Tibial artery (tissue), 4 donors: ENCODE data around the gene CDH4.

ENCODE experiments used
- DNase-seq, 2 donors: peaks; one replicate each; pipeline ENCODE4 v3.0.0-alpha.2; 2019
- H3K27ac ChIP-seq, 2 donors: fragments of 200-600 bp; sonication (generic) in 1 of 2; 1 replicate in 1 of 2; 2 replicates in 1 of 2; pipeline ENCODE4 v1.5.1; 2018 to 2019; ENCODE audit warnings: mild to moderate bottlenecking in 1 of 2
- H3K27me3 ChIP-seq, 2 donors: fragments of 200-600 bp; sonication (generic) in 1 of 2; one replicate each; pipeline versions ENCODE4 v1.5.1 to v1.6.0; 2016 to 2019
- H3K36me3 ChIP-seq, 3 donors: fragments of 200-600 bp; sonication (generic) in 2 of 3; one replicate each; pipeline ENCODE4 v1.5.1; 2016 to 2019; ENCODE audit warnings: mild to moderate bottlenecking in 2 of 3
- H3K4me1 ChIP-seq, 4 donors: fragments of 200-600 bp; sonication (generic) in 2 of 4; 1 replicate in 3 of 4; 2 replicates in 1 of 4; pipeline ENCODE4 v1.5.1; 2016 to 2019
- H3K4me3 ChIP-seq, 2 donors: fragments of 200-600 bp; sonication (generic) in 1 of 2; 1 replicate in 1 of 2; 2 replicates in 1 of 2; pipeline ENCODE4 v1.5.1; 2018 to 2019; ENCODE audit warnings: mild to moderate bottlenecking in 2 of 2
- H3K9me3 ChIP-seq, 3 donors: fragments of 200-600 bp; sonication (generic) in 1 of 3; one replicate each; pipeline ENCODE4 v1.5.1; 2016 to 2019
- intact Hi-C: fragments of 100-400 bp; cut with DNase I; formaldehyde crosslinking; loops from one replicate; pipeline ENCODE4 v1.15.0; 2023; ENCODE audit warnings: low total_unique reads
- TF ChIP-seq, protein P1 (sequence below), 2 experiments: fragments of 200-600 bp in 1 of 2; fragments of 450-650 bp in 1 of 2; IDR thresholded peaks; one replicate each; pipeline ENCODE4 v1.5.1; 2017 to 2019; ENCODE audit warnings: antibody characterized with exemption in 2 of 2, mild to moderate bottlenecking in 1 of 2, moderate library complexity in 1 of 2

Gene CDH4

DNA sequence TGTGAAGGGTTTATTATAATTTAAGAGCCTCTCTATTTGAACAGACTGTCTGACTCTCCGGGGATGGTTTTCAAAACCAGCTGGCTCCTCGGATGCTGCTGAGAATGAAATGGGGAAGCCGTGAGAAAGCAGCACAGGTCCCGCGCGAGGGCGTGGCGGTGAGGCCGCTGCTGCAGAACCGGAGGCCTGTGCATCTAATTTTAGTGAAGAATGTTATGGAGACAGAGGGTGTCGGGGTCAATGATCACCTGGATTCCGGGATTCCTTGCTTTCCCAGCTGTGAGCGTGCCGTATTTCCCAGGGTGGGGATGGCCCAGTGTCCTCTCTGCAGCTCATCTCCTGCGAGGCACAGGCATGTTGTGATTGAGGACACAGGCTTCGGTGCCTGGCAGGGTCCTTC is 348.0 kb downstream of the CDH4 start:
- Histone ChIP-seq H3K4me1 (no peaks in the 10 kb centered on the region), H3K27me3 (peaks cover 0 to 13% of the 10 kb centered on the region in 2 donors), H3K4me3 (no peak overlapping the region), H3K9me3 (peaks cover 0 to 52% (median 11%) of the 10 kb centered on the region in 3 donors), H3K27ac (no peak overlapping the region), H3K36me3 (no peaks in the 10 kb centered on the region)
- TF ChIP-seq, protein P1, sequence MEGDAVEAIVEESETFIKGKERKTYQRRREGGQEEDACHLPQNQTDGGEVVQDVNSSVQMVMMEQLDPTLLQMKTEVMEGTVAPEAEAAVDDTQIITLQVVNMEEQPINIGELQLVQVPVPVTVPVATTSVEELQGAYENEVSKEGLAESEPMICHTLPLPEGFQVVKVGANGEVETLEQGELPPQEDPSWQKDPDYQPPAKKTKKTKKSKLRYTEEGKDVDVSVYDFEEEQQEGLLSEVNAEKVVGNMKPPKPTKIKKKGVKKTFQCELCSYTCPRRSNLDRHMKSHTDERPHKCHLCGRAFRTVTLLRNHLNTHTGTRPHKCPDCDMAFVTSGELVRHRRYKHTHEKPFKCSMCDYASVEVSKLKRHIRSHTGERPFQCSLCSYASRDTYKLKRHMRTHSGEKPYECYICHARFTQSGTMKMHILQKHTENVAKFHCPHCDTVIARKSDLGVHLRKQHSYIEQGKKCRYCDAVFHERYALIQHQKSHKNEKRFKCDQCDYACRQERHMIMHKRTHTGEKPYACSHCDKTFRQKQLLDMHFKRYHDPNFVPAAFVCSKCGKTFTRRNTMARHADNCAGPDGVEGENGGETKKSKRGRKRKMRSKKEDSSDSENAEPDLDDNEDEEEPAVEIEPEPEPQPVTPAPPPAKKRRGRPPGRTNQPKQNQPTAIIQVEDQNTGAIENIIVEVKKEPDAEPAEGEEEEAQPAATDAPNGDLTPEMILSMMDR (IDR thresholded peaks at IDR 0.05), result no peak
- DNase-seq, result no peak
- intact Hi-C loops, result no loop called here

DNA sequence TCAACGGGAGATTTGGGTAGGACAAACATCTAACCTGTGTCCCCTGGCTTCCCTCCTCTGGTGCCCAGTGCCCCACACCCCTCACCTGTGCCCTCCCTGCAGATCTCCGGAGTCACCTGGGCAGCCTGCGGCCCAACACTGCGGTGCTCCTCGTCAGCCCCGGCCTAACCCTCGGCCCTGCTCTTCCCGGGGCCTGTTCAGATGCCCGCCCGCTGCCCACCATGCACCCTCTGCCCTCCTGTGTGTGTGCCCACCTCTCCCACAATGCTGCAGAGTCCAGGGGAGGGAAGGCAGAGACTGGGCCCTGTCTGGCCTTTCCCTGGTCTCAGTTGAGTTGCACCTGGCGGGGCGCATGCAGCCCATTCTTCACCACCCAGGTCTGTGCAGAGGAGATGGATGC is 349.3 kb downstream of the CDH4 start:
- Histone ChIP-seq H3K27ac (no peak overlapping the region), H3K4me1 (no peaks in the 10 kb centered on the region), H3K27me3 (peaks cover 0 to 13% of the 10 kb centered on the region in 2 donors), H3K36me3 (no peaks in the 10 kb centered on the region), H3K9me3 (peaks cover 0 to 39% (median 5%) of the 10 kb centered on the region in 3 donors), H3K4me3 (no peak overlapping the region)
- TF ChIP-seq, protein P1 (IDR thresholded peaks at IDR 0.05), result no peak
- intact Hi-C loops, result no loop called here
- no peak for DNase-seq

DNA sequence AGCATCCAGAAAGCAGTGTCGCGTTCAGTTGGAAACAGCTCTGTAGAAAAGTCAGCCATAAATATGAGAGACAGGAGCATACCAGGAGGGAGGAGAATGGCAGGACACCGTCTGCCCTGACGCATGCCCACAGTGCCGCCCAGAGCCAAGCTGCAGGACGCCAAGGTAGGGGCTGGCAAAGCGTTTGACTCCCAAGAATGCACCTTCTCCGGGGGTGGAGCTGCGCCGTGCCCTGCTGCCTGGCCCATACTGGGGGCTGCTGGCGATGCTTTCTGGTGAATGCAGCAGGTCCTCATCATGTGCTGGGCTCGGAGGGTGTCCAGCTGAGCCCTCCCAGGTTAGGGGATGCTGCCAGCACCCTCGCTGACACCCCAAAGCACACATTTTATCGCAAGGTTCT is 349.8 kb downstream of the CDH4 start:
- Histone ChIP-seq H3K27me3 (peaks cover 0 to 13% of the 10 kb centered on the region in 2 donors), H3K4me3 (no peak overlapping the region), H3K9me3 (peaks cover 0 to 34% (median 0%) of the 10 kb centered on the region in 3 donors), H3K36me3 (no peaks in the 10 kb centered on the region), H3K27ac (no peak overlapping the region), H3K4me1 (no peaks in the 10 kb centered on the region)
- intact Hi-C loops, result no loop called here
- TF ChIP-seq, protein P1 (IDR thresholded peaks at IDR 0.05), result no peak
- no peak for DNase-seq

DNA sequence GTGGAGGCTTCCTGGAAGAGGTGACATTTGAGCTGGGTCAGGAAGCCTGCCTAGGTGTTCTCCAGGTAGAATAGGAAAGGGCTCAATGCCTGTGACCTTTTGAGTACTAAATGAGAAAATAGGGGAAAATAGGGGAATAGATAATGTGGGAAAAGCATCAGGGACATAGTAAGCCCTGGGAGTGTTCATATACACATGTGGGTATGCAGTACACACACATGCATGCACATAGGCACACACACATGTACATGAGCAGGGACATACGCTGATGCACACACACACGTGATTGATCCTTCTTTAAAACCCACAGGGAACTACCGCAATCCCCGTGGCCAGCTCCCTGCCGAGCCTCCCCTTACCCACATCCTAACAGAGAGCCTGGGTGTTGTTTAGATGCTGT is 351.7 kb downstream of the CDH4 start:
- DNase-seq, result no peak
- Histone ChIP-seq H3K36me3 (no peaks in the 10 kb centered on the region), H3K4me1 (no peaks in the 10 kb centered on the region), H3K9me3 (peaks cover 0 to 21% (median 0%) of the 10 kb centered on the region in 3 donors), H3K27me3 (peaks cover 0 to 8% of the 10 kb centered on the region in 2 donors), H3K27ac (no peak overlapping the region), H3K4me3 (no peak overlapping the region)
- intact Hi-C loops, result no loop called here
- TF ChIP-seq, protein P1 (IDR thresholded peaks at IDR 0.05), result no peak

DNA sequence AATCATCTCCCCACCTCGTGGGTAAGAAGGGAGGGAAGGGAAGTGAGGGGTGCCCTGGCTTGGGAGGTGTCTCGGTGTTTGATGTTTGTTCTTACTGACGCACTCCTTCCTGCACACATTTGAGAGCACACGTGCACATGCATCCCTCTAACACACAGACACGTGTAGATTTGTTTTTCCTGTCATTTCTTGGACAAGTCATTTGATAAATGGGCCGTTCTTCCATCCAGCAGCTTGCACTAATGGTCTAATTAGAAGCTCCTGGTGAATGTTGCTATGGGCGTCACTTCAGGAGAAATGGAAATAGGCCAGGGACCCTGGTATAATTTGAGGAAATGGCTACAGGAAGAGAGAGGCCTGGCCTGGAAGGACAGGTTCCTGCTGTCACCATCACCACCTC is 352.5 kb downstream of the CDH4 start:
- no peaks in the 10 kb centered on the region for H3K4me1 ChIP-seq
- H3K9me3 ChIP-seq, result peaks cover 0 to 21% (median 0%) of the 10 kb centered on the region in 3 donors
- no peaks in the 10 kb centered on the region for H3K36me3 ChIP-seq
- no peak overlapping the region for H3K27ac ChIP-seq
- no peak for DNase-seq
- TF ChIP-seq, protein P1 (IDR thresholded peaks at IDR 0.05), result no peak
- peaks cover 0 to 2% of the 10 kb centered on the region in 2 donors for H3K27me3 ChIP-seq
- intact Hi-C loops, result no loop called here
- H3K4me3 ChIP-seq, result no peak overlapping the region

DNA sequence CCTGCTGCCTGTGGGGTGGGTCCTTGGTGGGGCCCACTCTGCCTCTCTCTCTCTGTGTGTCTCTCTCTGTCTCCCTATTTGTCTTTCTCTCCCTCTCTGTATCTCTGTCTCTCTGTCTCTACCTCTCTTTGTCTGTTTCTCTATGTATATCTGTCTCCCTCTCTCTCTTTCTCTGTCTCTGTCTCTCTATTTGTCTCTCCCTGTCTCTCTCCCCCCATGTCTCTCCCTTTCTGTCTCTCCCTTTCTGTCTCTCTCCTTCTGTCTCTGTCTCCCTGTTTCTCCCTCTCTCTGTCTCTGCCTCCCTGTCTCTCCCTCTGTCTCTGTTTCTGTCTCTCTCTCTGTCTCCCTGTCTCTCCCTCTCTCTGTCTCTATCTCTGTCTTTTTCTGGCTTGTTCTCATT is 353.2 kb downstream of the CDH4 start:
- Histone ChIP-seq H3K9me3 (peaks cover 0 to 21% (median 0%) of the 10 kb centered on the region in 3 donors), H3K4me3 (no peak overlapping the region), H3K27me3 (peaks cover 0 to 2% of the 10 kb centered on the region in 2 donors), H3K27ac (no peak overlapping the region), H3K4me1 (no peaks in the 10 kb centered on the region), H3K36me3 (no peaks in the 10 kb centered on the region)
- intact Hi-C loops, result no loop called here
- DNase-seq, result no peak
- TF ChIP-seq, protein P1 (IDR thresholded peaks at IDR 0.05), result no peak
